A549 (cell line): ENCODE results near the gene PANX2. TPM values are rescaled to one million over a fixed set of nuclear protein-coding genes. Genes with fewer than 3 reads are reported as not detected.

Source experiments
- ATAC-seq, 2 experiments: fragments of 200-7000 bp in 1 of 2; fragments of >200 bp in 1 of 2; cut with Nextera tagmentation in 1 of 2; cut with Tn5 transposase in 1 of 2; 3 replicates each; pipeline versions ENCODE4 v1.8.0 to v1.9.1; 2018 to 2020; ENCODE audit warnings: mild to moderate bottlenecking in 1 of 2, moderate library complexity in 1 of 2
- CTCF ChIA-PET: fragments of 300-600 bp; sonication (Branson Sonifier 250); formaldehyde crosslinking; extraction: SDS; loops from one replicate; lab custom pipeline; 2021; ENCODE audit warnings: antibody characterized with exemption, inconsistent platforms; lab: Yijun Ruan, JAX
- POLR2A ChIA-PET: fragments of 350-600 bp; formaldehyde crosslinking; extraction: SDS; loops from one replicate; lab custom pipeline; 2021; ENCODE audit warnings: antibody characterized with exemption, inconsistent platforms; lab: Yijun Ruan, JAX
- DNase-seq, 2 experiments: peaks; one replicate each; pipeline versions ENCODE4 v3.0.0 to v3.0.0-alpha.2; 2011 to 2016; ENCODE audit warnings: low read depth in 1 of 2, low spot score in 1 of 2
- FAIRE-seq: peaks from 2 replicates; lab custom pipeline; 2011; peaks lifted over from hg19 to GRCh38; lab: Jason Lieb, UNC
- H3K27ac ChIP-seq, 2 experiments: fragments of >200 bp; sonication (Bioruptor Twin); formaldehyde crosslinking; 3 replicates each; pipeline ENCODE4 v1.5.1; 2016 to 2017
- H3K4me1 ChIP-seq: fragments of >200 bp; sonication (Bioruptor Twin); formaldehyde crosslinking; 3 replicates; pipeline ENCODE4 v1.6.1; 2016
- H3K4me2 ChIP-seq: fragments of >200 bp; sonication (Bioruptor Twin); formaldehyde crosslinking; 3 replicates; pipeline ENCODE4 v1.6.1; 2016
- H3K4me3 ChIP-seq: fragments of >200 bp; sonication (Bioruptor Twin); formaldehyde crosslinking; 3 replicates; pipeline ENCODE4 v1.5.1; 2016
- H3K9me3 ChIP-seq: fragments of >200 bp; sonication (Bioruptor Twin); formaldehyde crosslinking; 3 replicates; pipeline ENCODE4 v1.6.1; 2016
- CBX2 ChIP-seq: fragments of 200-600 bp; sonication (generic); IDR thresholded peaks from 2 replicates; pipeline ENCODE4 v1.6.1; 2016; ENCODE audit warnings: low read depth, mild to moderate bottlenecking, borderline replicate concordance
- CBX8 ChIP-seq: fragments of 200-600 bp; sonication (generic); IDR thresholded peaks from 2 replicates; pipeline ENCODE4 v1.6.1; 2016
- CTCF ChIP-seq: fragments of >200 bp; sonication (Bioruptor Twin); formaldehyde crosslinking; IDR thresholded peaks from 3 replicates; pipeline ENCODE4 v1.5.1; 2016
- E2F6 ChIP-seq: IDR thresholded peaks from 2 replicates; pipeline ENCODE4 v1.6.1; 2012; ENCODE audit warnings: low read depth, borderline replicate concordance
- HES2 ChIP-seq: fragments of >200 bp; sonication (Bioruptor Twin); formaldehyde crosslinking; IDR thresholded peaks from 2 replicates; pipeline ENCODE4 v1.6.1; 2016
- HEYL ChIP-seq: fragments of 250-450 bp; sonication (Bioruptor Pico); IDR thresholded peaks from 2 replicates; pipeline ENCODE4 v1.8.0; 2021; ENCODE audit warnings: mild to moderate bottlenecking, moderate library complexity
- HOXA7 ChIP-seq: fragments of 250-450 bp; sonication (Bioruptor Pico); IDR thresholded peaks from 2 replicates; pipeline ENCODE4 v1.5.0; 2020; ENCODE audit warnings: mild to moderate bottlenecking, moderate library complexity
- MAFK ChIP-seq: fragments of 450-650 bp; IDR thresholded peaks from 2 replicates; pipeline ENCODE4 v1.6.1; 2014; ENCODE audit not compliant: partially characterized antibody
- PBX3 ChIP-seq: IDR thresholded peaks from 2 replicates; pipeline ENCODE4 v1.6.1; 2012
- RAD21 ChIP-seq, 2 experiments: fragments of >200 bp in 1 of 2; sonication (Bioruptor Twin) in 1 of 2; formaldehyde crosslinking in 1 of 2; IDR thresholded peaks in 1 of 2; conservative IDR thresholded peaks in 1 of 2; 2 replicates in 1 of 2; 3 replicates in 1 of 2; pipeline ENCODE4 v1.6.1; 2012 to 2018; ENCODE audit warnings: inconsistent platforms in 1 of 2
- RFX5 ChIP-seq: fragments of 450-650 bp; IDR thresholded peaks from 2 replicates; pipeline ENCODE4 v1.7.1; 2014; ENCODE audit warnings: antibody characterized with exemption, mild to moderate bottlenecking, moderate library complexity
- RNF2 ChIP-seq: fragments of 200-600 bp; sonication (generic); IDR thresholded peaks from 2 replicates; pipeline ENCODE4 v1.6.1; 2016; ENCODE audit warnings: low read depth, mild to moderate bottlenecking, antibody characterized with exemption, moderate library complexity, borderline replicate concordance
- ZFP36 ChIP-seq: fragments of 450-650 bp; IDR thresholded peaks from 2 replicates; pipeline ENCODE4 v1.6.1; 2014; ENCODE audit warnings: borderline replicate concordance; ENCODE audit not compliant: partially characterized antibody
- ZNF302 ChIP-seq: fragments of 250-450 bp; sonication (Bioruptor Pico); IDR thresholded peaks from 2 replicates; pipeline ENCODE4 v1.9.0; 2021; ENCODE audit warnings: inconsistent platforms, mild to moderate bottlenecking, moderate library complexity
- ZSCAN20 ChIP-seq: fragments of 250-450 bp; sonication (Bioruptor Pico); IDR thresholded peaks from 2 replicates; pipeline ENCODE4 v1.8.0; 2022; ENCODE audit warnings: mild to moderate bottlenecking, moderate library complexity
- WGBS: methylation state at CpG from one replicate; pipeline ENCODE4 v1.1.6; 2017; ENCODE audit errors: missing lambda C conversion rate; 5-methylcytosine and 5-hydroxymethylcytosine counted together
- polyA plus RNA-seq, 4 experiments: library from polyadenylated mRNA; depleted of rRNA in 3 of 4; stranded (reverse); fragments of >200 nt; fragmentation: RNase III in 1 of 4; extraction: RNeasy Plus Mini Kit Qiagen cat#74134 plus additional on column Dnase treatment in 1 of 4; gene quantifications; 2 replicates in 3 of 4; 3 replicates in 1 of 4; pipeline ENCODE4 v1.2.3, GENCODE V29; 2011 to 2017
- TF ChIP-seq, protein P1 (sequence below): IDR thresholded peaks from 2 replicates; pipeline ENCODE4 v1.6.1; 2012
- TF ChIP-seq, protein P2 (sequence below): fragments of 150-350 bp; IDR thresholded peaks from 2 replicates; pipeline ENCODE4 v1.6.1; 2014; ENCODE audit warnings: low read depth, mild to moderate bottlenecking, low read length
- TF ChIP-seq, protein P3 (sequence below): fragments of 250-450 bp; sonication (Bioruptor Pico); IDR thresholded peaks from 2 replicates; pipeline ENCODE4 v1.5.0; 2021; ENCODE audit warnings: mild to moderate bottlenecking, moderate library complexity, borderline replicate concordance

The PANX2 gene
- polyA plus RNA-seq, 2 of the 4 experiments (the other 2 are of a cell fraction): 1.6 to 4.4 TPM

DNA sequence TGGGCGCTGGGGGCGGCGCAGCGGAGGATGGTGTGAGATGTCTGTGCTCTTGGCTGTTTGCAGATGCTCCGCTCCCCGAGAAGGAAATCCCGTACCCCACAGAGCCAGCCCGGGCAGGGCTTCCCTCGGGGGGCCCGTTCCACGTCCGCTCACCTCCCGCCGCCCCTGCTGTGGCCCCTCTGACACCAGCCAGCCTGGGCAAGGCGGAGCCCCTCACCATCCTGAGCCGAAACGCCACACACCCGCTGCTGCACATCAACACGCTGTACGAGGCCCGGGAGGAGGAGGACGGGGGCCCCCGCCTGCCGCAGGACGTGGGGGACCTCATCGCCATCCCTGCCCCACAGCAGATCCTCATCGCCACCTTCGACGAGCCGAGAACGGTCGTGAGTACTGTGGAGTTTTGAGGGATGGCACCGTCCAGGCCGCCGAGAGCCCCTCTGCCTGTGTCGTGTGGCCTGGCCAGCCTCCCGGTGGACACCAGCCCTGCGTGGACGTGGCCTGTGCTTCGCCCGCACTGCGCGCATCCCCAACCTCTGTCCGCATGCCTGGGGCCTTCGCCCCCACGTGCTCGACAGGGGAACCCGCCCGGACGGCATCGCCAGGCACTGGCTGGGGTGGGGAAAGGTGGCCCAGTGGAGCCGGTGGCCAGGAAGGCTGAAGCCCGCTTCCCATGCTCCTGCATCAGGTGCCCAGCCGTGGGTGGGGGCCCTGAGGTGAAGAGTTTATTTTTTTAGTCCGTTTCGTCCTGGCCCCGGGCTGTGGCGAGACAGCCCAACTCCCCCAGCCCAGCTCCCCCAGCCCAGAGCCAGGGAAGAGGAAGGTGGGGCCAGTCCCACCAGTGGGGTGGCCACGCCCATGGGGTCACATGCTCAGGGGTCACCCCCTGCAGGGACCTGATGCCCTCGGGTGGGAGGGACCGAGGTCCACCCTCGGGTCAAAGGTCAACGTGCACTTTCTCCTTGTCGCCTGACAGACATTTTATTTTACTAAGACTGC, 8.6 kb downstream of the PANX2 start:
- no peak for FAIRE-seq
- ATAC-seq: no peak
- H3K4me3 ChIP-seq: no peak overlapping the region

GRCh38 chr22:50179937-50180726, 9.6 kb downstream of the PANX2 start:
- 82% methylated on average over 34 of the region's 39 CpGs for WGBS
- no peak overlapping the region for H3K4me2 ChIP-seq

More for the DNA sequence above, 8.6 kb downstream of the PANX2 start:
- Histone ChIP-seq H3K9me3 (no peaks in the 10 kb centered on the region), H3K4me1 (peaks cover 6% of the 10 kb centered on the region; the same call in 1 of the 3 replicates), H3K4me2 (no peak overlapping the region), H3K27ac (no peak overlapping the region)
- ChIA-PET POLR2A (no interaction called here), CTCF (no interaction called here)
- 93% methylated on average over 24 of the region's 64 CpGs for WGBS
- DNase-seq: no peak
- no peak for TF ChIP-seq MAFK
- no peak for TF ChIP-seq ZSCAN20
- TF ChIP-seq RNF2: no peak
- TF ChIP-seq RFX5: no peak
- TF ChIP-seq RAD21 (conservative IDR thresholded peaks at IDR 0.05 in 1 of 2, IDR thresholded peaks at IDR 0.05 in 1 of 2): no peak
- TF ChIP-seq CTCF: no peak
- TF ChIP-seq E2F6: no peak
- TF ChIP-seq CBX8: no peak
- TF ChIP-seq ZNF302 (CRISPR knock-in tag): no peak
- TF ChIP-seq, protein P1, sequence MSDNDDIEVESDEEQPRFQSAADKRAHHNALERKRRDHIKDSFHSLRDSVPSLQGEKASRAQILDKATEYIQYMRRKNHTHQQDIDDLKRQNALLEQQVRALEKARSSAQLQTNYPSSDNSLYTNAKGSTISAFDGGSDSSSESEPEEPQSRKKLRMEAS: no peak
- TF ChIP-seq HEYL (CRISPR knock-in tag): no peak
- no peak for TF ChIP-seq HOXA7 (CRISPR knock-in tag)
- TF ChIP-seq, protein P2, sequence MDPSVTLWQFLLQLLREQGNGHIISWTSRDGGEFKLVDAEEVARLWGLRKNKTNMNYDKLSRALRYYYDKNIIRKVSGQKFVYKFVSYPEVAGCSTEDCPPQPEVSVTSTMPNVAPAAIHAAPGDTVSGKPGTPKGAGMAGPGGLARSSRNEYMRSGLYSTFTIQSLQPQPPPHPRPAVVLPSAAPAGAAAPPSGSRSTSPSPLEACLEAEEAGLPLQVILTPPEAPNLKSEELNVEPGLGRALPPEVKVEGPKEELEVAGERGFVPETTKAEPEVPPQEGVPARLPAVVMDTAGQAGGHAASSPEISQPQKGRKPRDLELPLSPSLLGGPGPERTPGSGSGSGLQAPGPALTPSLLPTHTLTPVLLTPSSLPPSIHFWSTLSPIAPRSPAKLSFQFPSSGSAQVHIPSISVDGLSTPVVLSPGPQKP: no peak

More at GRCh38 chr22:50179937-50180726, 9.6 kb downstream of the PANX2 start:
- DNase-seq (no peak), FAIRE-seq (no peak), ATAC-seq (no peak)
- Histone ChIP-seq H3K27ac (no peak overlapping the region), H3K4me1 (peaks cover 9% of the 10 kb centered on the region; the same call in 1 of the 3 replicates), H3K9me3 (no peaks in the 10 kb centered on the region), H3K4me3 (no peak overlapping the region)
- ChIA-PET CTCF (interaction anchor here (1.0 to 1.2 kb wide), 2 partner anchors 10 to 33 kb away, joined by 3 read pairs; no protein-coding TSS in a partner anchor), POLR2A (no interaction called here)
- TF ChIP-seq RNF2: no peak
- TF ChIP-seq ZFP36: peak; percentile 70
- no peak for TF ChIP-seq HES2
- no peak for TF ChIP-seq PBX3
- TF ChIP-seq CBX2: no peak
- TF ChIP-seq, protein P3, sequence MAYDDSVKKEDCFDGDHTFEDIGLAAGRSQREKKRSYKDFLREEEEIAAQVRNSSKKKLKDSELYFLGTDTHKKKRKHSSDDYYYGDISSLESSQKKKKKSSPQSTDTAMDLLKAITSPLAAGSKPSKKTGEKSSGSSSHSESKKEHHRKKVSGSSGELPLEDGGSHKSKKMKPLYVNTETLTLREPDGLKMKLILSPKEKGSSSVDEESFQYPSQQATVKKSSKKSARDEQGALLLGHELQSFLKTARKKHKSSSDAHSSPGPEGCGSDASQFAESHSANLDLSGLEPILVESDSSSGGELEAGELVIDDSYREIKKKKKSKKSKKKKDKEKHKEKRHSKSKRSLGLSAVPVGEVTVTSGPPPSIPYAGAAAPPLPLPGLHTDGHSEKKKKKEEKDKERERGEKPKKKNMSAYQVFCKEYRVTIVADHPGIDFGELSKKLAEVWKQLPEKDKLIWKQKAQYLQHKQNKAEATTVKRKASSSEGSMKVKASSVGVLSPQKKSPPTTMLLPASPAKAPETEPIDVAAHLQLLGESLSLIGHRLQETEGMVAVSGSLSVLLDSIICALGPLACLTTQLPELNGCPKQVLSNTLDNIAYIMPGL: no peak
